Right lung (tissue), 5 donors: Measurements from ENCODE around the gene ZNF284. TPM values are rescaled to one million over a fixed set of nuclear protein-coding genes. Genes with fewer than 3 reads are reported as not detected.
A peak's percentile ranks its signal among the peaks of the same experiment; 100 is the strongest.
"Not testable (repeated sequence)": the region's sequence is repeated elsewhere in the genome, so short reads cannot be mapped to it uniquely, and the experiment has no call there.

ENCODE experiments used
- DNase-seq, 2 donors: peaks; one replicate each; pipeline ENCODE4 v3.0.0-alpha.2; 2013
- polyA plus RNA-seq, 5 donors: library from polyadenylated mRNA; unstranded; fragments of 120-200 nt; gene quantifications; one replicate each; pipeline versions ENCODE4 v1.2.1 to v1.2.3, GENCODE V29; 2013; ENCODE audit warnings: inconsistent platforms in 1 of 5, low replicate concordance in 1 of 5; ENCODE audit not compliant: insufficient read length in 5 of 5, insufficient read depth in 1 of 5

ZNF284 gene
- polyA plus RNA-seq, 5 donors, result 5.9 to 10.2 (median 7.7) TPM

DNA sequence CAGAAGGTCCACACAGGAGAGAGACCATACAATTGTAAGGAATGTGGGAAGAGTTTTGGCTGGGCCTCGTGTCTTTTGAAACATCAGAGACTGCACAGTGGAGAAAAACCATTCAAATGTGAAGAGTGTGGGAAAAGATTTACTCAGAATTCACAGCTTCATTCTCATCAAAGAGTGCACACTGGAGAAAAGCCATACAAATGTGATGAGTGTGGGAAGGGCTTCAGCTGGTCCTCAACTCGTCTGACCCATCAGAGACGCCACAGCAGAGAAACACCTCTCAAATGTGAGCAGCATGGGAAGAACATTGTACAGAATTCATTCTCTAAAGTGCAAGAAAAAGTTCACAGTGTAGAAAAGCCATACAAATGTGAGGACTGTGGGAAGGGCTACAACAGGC is 35.8 kb downstream of the ZNF284 start:
- no peak for DNase-seq

DNA sequence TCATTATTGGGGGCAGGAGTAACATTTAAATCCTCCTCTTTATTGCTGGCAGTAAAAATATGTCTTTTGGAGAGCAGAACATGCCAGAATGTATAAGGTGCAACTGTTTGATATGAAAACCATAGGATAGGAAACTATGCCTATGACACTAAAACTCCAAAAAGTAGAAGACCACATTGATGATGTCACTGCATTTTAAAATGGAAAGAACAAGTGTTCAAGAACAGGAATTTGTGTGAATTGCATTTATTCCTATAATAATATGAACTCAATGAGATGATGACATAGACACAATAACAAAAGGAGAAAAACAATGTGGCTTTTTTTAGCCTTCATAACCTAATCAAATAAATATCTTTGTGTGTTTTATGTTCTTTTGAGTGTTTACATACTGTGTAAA is 37.5 kb downstream of the ZNF284 start:
- DNase-seq, result no peak

DNA sequence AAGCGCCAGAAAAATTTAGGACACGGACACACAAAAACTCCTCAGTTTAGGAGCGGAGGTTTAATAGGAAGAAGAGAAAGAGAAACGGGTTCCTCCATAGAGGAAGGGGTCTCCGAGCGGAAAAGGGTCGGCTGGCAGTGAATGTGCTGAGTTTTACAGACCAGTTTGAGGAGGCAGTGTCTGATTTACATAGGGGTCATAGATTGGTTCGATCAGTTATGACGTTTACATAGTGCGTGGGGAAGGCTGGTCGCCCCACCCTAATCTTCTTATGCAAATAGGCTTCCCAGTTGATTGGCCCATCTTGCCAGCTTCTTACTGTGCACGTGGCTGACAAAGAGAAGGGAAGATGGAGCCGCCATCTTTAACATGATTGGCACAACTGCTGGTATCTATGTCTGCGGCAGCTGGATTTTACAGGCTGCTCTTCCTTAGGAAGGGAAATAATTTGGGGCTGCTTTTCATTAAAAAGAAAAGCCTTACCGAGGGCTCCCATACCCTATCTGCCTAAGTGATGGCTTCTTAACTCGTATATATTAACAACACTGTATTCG is 40.0 kb downstream of the ZNF284 start:
- peak in 1 of 2 donors; percentile 23 for DNase-seq

DNA sequence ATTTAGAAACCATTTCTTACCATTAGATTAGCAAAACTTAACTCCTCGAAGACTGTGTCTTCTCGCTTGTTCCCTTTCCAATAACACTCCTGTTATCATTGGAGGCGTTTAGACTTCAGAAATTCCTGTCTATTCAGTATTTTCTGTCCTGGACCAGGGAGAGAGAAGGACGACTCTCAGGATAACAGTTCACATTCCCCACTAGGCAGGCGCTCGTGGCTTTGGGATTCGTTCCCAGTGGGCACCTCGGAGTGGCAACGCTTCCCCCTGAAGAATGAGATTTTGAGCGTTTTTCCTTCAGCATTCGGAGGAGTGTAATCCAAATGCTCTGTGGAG is 40.8 kb downstream of the ZNF284 start:
- DNase-seq, result no peak

DNA sequence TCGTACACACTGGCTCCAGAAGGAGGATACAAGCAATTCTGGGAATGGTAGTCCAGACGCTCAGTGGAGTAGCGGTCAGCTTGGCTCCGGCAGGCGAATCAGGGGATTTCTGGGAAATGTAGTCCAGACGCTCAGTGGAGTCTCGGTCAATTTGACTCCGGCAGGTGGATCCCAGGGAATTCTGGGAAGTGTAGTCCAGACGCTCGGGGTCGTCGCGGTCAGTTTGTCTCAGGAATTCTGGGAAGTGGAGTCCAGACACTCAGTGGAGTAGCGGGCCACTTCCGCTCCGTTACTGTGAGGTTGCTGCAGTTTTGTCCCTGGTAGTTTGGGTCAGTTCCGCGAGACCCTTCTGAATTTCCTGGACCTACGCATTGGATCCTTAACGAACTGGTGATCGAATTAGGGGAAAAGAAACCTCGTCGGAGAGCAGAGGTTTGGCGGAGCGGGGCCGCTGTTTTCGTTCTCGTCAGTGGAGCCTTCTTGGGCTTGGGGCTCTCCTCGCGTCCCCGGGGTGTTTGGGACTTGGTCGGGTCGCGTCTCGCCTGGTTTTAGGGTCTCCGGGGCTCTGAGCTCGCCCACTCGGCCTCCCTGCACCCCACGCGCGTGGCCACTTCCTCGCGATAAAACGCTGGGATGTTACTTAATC is 41.3 kb downstream of the ZNF284 start, which contains the start of gene ZNF225:
TSS of gene ZNF225 (plus strand) at position 262 of the 646 bp plus-strand sequence. CDS start 2,429 bp downstream, outside the sequence.
- DNase-seq, result peak; percentile 97

DNA sequence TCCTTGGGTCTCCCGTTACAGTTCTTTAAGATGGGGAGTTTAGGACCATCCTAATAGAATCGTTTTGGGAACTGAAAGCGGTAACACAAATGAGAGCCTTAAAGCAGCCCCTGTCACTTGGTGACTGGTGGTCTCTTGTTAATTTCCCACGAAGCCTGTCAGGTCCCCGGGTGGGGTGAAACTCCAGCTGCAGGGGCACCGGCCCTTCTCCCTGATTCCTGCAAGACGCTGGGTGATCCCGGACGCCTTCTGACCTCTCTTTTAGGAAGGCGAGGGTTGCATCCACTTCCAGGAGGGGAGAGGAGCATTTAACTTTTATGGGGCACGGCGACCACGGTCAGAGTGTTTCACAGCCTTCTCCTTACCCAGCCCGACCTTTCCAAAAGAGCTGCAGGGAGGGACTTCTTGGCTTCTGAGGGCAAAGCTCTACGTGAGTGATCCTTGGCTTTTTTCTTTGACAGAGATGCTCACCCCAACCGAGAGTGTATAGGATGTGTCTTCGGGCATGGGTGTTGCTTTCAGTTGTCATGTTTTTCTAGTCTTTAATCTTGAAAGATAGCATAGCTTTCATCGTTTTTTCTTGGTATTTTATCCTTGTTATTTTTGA is 41.9 kb downstream of the ZNF284 start:
- DNase-seq, result peak in 1 of 2 donors; percentile 5

DNA sequence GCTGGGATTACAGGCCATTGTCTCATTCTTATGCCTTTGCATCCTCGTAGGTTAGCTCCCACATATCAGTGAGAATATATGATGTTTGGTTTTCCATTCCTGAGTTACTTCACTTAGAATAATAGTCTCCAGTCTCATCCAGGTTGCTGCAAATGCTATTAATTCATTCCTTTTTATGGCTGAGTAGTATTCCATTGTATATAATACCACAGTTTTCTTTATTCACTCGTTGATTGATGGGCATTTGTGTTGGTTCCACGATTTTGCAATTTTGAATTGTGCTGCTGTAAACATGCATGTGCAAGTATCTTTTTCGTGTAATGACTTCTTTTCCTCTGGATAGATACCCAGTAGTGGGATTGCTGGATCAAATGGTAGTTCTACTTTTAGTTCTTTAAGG is 49.2 kb downstream of the ZNF284 start:
- not testable (repeated sequence) for DNase-seq

DNA sequence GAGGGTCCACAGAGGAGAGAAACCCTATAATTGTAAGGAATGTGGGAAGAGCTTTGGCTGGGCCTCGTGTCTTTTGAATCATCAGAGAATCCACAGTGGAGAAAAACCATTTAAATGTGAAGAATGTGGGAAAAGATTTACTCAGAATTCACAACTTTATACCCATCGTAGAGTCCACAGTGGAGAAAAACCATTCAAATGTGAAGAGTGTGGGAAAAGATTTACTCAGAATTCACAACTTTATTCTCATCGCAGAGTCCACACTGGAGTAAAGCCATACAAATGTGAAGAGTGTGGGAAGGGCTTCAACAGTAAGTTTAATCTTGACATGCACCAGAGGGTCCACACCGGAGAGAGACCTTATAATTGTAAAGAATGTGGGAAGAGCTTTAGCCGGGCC is 60.0 kb downstream of the ZNF284 start:
- DNase-seq, result no peak

Other genes starting within 250 kb of the ZNF284 start
- gene ZNF283, start 244.8 kb upstream of the ZNF284 start, polyA plus RNA-seq, result 10 to 100 TPM; 10.0 to 24.2 (median 22.8) TPM
- gene ZNF404, start 188.2 kb upstream of the ZNF284 start, polyA plus RNA-seq, result 10 to 100 TPM; 13.9 to 23.3 (median 20.9) TPM
- 10 to 100 TPM; 23.8 to 36.1 (median 31.1) TPM for gene ZNF45, start 136.9 kb upstream of the ZNF284 start, polyA plus RNA-seq
- gene ZNF221, start 120.9 kb upstream of the ZNF284 start, polyA plus RNA-seq, result 1 to 10 TPM; 2.8 to 9.4 (median 9.0) TPM
- gene ZNF155, start 88.0 kb upstream of the ZNF284 start, polyA plus RNA-seq, result 10 to 100 TPM; 14.2 to 21.3 (median 17.9) TPM
- gene ZNF230, start 69.2 kb upstream of the ZNF284 start, polyA plus RNA-seq, result 10 to 100 TPM in 1 of 5 donors, 1 to 10 TPM in 4; 7.4 to 10.7 (median 8.8) TPM
- 10 to 100 TPM in 4 of 5 donors, 1 to 10 TPM in 1; 9.3 to 13.3 (median 11.4) TPM for gene ZNF222, start 46.8 kb upstream of the ZNF284 start, polyA plus RNA-seq
- gene ZNF223, start 20.1 kb upstream of the ZNF284 start, polyA plus RNA-seq, result 10 to 100 TPM; 11.1 to 20.0 (median 13.8) TPM
- 10 to 100 TPM; 33.2 to 54.5 (median 45.0) TPM for gene ZNF224, start 22.2 kb downstream of the ZNF284 start, polyA plus RNA-seq
- 10 to 100 TPM in 4 of 5 donors, 1 to 10 TPM in 1; 7.1 to 14.7 (median 12.4) TPM for gene ZNF225, start 41.2 kb downstream of the ZNF284 start, polyA plus RNA-seq
- gene ZNF234, start 69.4 kb downstream of the ZNF284 start, polyA plus RNA-seq, result 10 to 100 TPM; 12.4 to 21.0 (median 19.6) TPM
- 10 to 100 TPM; 22.7 to 34.6 (median 27.9) TPM for gene ZNF226, start 92.9 kb downstream of the ZNF284 start, polyA plus RNA-seq
- 10 to 100 TPM; 19.2 to 33.0 (median 29.3) TPM for gene ZNF227, start 140.4 kb downstream of the ZNF284 start, polyA plus RNA-seq
- gene ZNF233, start 187.7 kb downstream of the ZNF284 start, polyA plus RNA-seq, result 1 to 10 TPM; 4.2 to 8.5 (median 7.2) TPM
- 10 to 100 TPM in 4 of 5 donors, 1 to 10 TPM in 1; 8.1 to 14.4 (median 12.2) TPM for gene ZNF235, start 232.9 kb downstream of the ZNF284 start, polyA plus RNA-seq